ENCODE results near the gene ADAMTSL1.

ADAMTSL1 gene

GRCh38 chr9:18796696-18797270 lies 322.8 kb downstream of the ADAMTSL1 start:
- in situ Hi-C loops (cut with HindIII; ENCODE audit: low sequenced_read_pairs), result no loop called here

- in situ Hi-C loops (cut with HindIII; ENCODE audit: low sequenced_read_pairs), result no loop called here
These were observed 324.2 kb downstream of the ADAMTSL1 start for GRCh38 chr9:18798106-18798505.

- in situ Hi-C loops (cut with HindIII; ENCODE audit: low sequenced_read_pairs), result no loop called here
These were observed 324.7 kb downstream of the ADAMTSL1 start for GRCh38 chr9:18798508-18799290.

GRCh38 chr9:18799428-18799827 lies 325.5 kb downstream of the ADAMTSL1 start:
- in situ Hi-C loops (cut with HindIII; ENCODE audit: low sequenced_read_pairs), result no loop called here

GRCh38 chr9:18800579-18800978 lies 326.6 kb downstream of the ADAMTSL1 start:
- in situ Hi-C loops (cut with HindIII; ENCODE audit: low sequenced_read_pairs), result no loop called here

- in situ Hi-C loops (cut with HindIII; ENCODE audit: low sequenced_read_pairs), result no loop called here
These were observed 331.4 kb downstream of the ADAMTSL1 start for GRCh38 chr9:18805386-18805785.

GRCh38 chr9:18806232-18807080 lies 332.5 kb downstream of the ADAMTSL1 start:
- in situ Hi-C loops (cut with HindIII; ENCODE audit: low sequenced_read_pairs), result no loop called here

- in situ Hi-C loops (cut with HindIII; ENCODE audit: low sequenced_read_pairs), result no loop called here
These were observed 336.6 kb downstream of the ADAMTSL1 start for GRCh38 chr9:18810581-18810980.

GRCh38 chr9:18811171-18811570 lies 337.2 kb downstream of the ADAMTSL1 start:
- in situ Hi-C loops (cut with HindIII; ENCODE audit: low sequenced_read_pairs), result no loop called here

GRCh38 chr9:18819418-18819817 lies 345.5 kb downstream of the ADAMTSL1 start:
- in situ Hi-C loops (cut with HindIII; ENCODE audit: low sequenced_read_pairs), result no loop called here

GRCh38 chr9:18820566-18821095 lies 346.7 kb downstream of the ADAMTSL1 start:
- in situ Hi-C loops (cut with HindIII; ENCODE audit: low sequenced_read_pairs), result no loop called here

GRCh38 chr9:18821788-18822187 lies 347.8 kb downstream of the ADAMTSL1 start:
- in situ Hi-C loops (cut with HindIII; ENCODE audit: low sequenced_read_pairs), result no loop called here

GRCh38 chr9:18822850-18823249 lies 348.9 kb downstream of the ADAMTSL1 start:
- in situ Hi-C loops (cut with HindIII; ENCODE audit: low sequenced_read_pairs), result no loop called here

- in situ Hi-C loops (cut with HindIII; ENCODE audit: low sequenced_read_pairs), result no loop called here
These were observed 350.2 kb downstream of the ADAMTSL1 start for GRCh38 chr9:18824095-18824666.

GRCh38 chr9:18825656-18826170 lies 351.8 kb downstream of the ADAMTSL1 start:
- in situ Hi-C loops (cut with HindIII; ENCODE audit: low sequenced_read_pairs), result no loop called here

- in situ Hi-C loops (cut with HindIII; ENCODE audit: low sequenced_read_pairs), result no loop called here
These were observed 352.3 kb downstream of the ADAMTSL1 start for GRCh38 chr9:18826248-18826647.

GRCh38 chr9:18829066-18829465 lies 355.1 kb downstream of the ADAMTSL1 start:
- in situ Hi-C loops (cut with HindIII; ENCODE audit: low sequenced_read_pairs), result no loop called here

GRCh38 chr9:18829873-18830272 lies 355.9 kb downstream of the ADAMTSL1 start:
- in situ Hi-C loops (cut with HindIII; ENCODE audit: low sequenced_read_pairs), result no loop called here

GRCh38 chr9:18834740-18835361 lies 360.9 kb downstream of the ADAMTSL1 start:
- in situ Hi-C loops (cut with HindIII; ENCODE audit: low sequenced_read_pairs), result no loop called here

- in situ Hi-C loops (cut with HindIII; ENCODE audit: low sequenced_read_pairs), result no loop called here
These were observed 363.4 kb downstream of the ADAMTSL1 start for GRCh38 chr9:18837402-18837801.
